HUES64 (cell line): ENCODE results near the gene FHIT.
"Not testable (repeated sequence)": the region's sequence is repeated elsewhere in the genome, so short reads cannot be mapped to it uniquely, and the experiment has no call there.

Experiments used
- H3K27ac ChIP-seq: 2 replicates; pipeline ENCODE4 v1.7.0; 2013; ENCODE audit warnings: low read depth, low read length, inconsistent platforms
- H3K27me3 ChIP-seq: 2 replicates; pipeline ENCODE4 v1.6.1; 2013; ENCODE audit warnings: mild to moderate bottlenecking, low read length; ENCODE audit not compliant: insufficient read depth
- H3K36me3 ChIP-seq: 2 replicates; pipeline ENCODE4 v1.6.1; 2013; ENCODE audit warnings: mild to moderate bottlenecking, low read length; ENCODE audit not compliant: insufficient read depth
- H3K4me1 ChIP-seq: 2 replicates; pipeline ENCODE4 v1.6.1; 2013; ENCODE audit warnings: mild to moderate bottlenecking, low read length, moderate library complexity; ENCODE audit not compliant: insufficient read depth
- H3K4me3 ChIP-seq: 2 replicates; pipeline ENCODE4 v1.5.1; 2013; ENCODE audit warnings: mild to moderate bottlenecking, low read length, moderate library complexity
- H3K9ac ChIP-seq: 2 replicates; pipeline ENCODE4 v1.6.1; 2013; ENCODE audit warnings: mild to moderate bottlenecking, low read depth, low read length
- H3K9me3 ChIP-seq: 2 replicates; pipeline ENCODE4 v1.6.1; 2013; ENCODE audit warnings: low read depth, low read length; ENCODE audit not compliant: insufficient read depth
- WGBS: fragments of 150-250, 120-280 bp; methylation state at CpG from one replicate; pipeline ENCODE4 v1.1.7; 2013; ENCODE audit warnings: missing lambda C conversion rate; 5-methylcytosine and 5-hydroxymethylcytosine counted together

The FHIT gene

DNA sequence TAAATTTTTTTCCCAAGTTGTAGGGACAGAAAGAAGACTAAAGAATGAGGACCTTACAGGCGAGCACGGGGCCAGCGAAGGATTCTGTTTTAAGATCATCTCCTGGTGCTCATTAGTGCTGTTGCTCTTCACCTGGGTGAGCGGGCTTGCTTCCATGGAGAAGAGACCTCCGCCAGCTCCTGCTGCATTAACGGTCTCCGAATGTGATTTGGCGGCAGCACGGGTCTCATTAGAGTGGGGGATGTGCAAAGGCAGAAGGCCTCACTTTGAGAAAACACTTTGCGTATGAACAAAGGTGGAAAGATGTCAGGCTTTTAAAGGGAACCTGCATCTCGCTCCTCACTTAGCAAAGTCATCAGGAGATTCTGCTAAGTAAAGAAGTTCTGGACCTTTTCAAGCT is 1448.0 kb downstream of the FHIT start:
- no peaks in the 10 kb centered on the region for H3K9me3 ChIP-seq
- H3K4me3 ChIP-seq: no peak overlapping the region
- peaks cover 11% of the 10 kb centered on the region; the same call in 1 of the 2 replicates for H3K4me1 ChIP-seq
- no peaks in the 10 kb centered on the region for H3K27me3 ChIP-seq
- WGBS: 58% methylated on average over 11 of the region's 11 CpGs
- no peaks in the 10 kb centered on the region for H3K36me3 ChIP-seq
- no peak overlapping the region; the same call in 1 of the 2 replicates for H3K27ac ChIP-seq
- no peak overlapping the region for H3K9ac ChIP-seq

DNA sequence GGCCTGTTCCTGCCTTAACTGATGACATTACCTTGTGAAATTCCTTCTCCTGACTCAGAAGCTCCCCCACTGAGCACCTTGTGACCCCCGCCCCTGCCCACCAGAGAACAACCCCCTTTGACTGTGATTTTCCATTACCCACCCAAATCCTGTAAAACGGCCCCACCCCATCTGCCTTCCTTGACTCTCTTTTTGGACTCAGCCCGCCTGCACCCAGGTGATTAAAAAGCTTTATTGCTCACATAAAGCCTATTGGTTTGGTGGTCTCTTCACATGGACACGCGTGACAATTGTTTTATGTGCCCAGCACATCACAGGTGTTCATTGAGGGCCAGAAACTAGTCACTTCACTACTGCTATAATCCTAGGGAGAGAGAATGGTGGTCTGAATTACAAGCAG is 1448.8 kb downstream of the FHIT start:
- not testable (repeated sequence) for H3K9ac ChIP-seq, H3K27ac ChIP-seq, H3K9me3 ChIP-seq, H3K36me3 ChIP-seq, H3K27me3 ChIP-seq, H3K4me3 ChIP-seq
- whole genome bisulfite sequencing: 73% methylated on average over 5 of the region's 5 CpGs
- H3K4me1 ChIP-seq: peaks cover 11% of the 10 kb centered on the region; the same call in 1 of the 2 replicates

DNA sequence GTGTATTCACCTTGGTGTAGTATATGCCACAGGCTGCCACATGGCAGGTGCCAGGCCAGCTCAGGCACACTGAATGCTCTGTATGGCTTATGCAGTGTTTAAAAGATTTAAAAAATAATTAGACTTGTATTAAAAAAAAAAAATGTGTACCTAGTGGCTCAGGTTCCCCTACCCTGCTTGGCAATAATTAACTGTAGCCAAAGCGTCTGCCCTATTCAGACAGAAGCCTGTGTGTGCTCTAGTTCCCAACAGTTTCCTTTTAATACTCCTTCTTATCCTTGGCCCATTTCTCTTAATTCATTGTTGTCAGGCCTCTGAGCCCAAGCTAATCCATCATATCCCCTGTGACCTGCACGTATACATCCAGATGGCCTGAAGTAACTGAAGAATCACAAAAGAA is 1449.2 kb downstream of the FHIT start:
- Histone ChIP-seq H3K9me3 (no peaks in the 10 kb centered on the region), H3K27ac (0 out of 2 replicates have a peak overlapping the region, but pooled peaks have one; percentile 30), H3K4me3 (no peak overlapping the region), H3K36me3 (no peaks in the 10 kb centered on the region), H3K27me3 (no peaks in the 10 kb centered on the region), H3K9ac (no peak overlapping the region), H3K4me1 (peaks cover 11% of the 10 kb centered on the region; the same call in 1 of the 2 replicates)
- WGBS: 46% methylated on average over 2 of the region's 2 CpGs

DNA sequence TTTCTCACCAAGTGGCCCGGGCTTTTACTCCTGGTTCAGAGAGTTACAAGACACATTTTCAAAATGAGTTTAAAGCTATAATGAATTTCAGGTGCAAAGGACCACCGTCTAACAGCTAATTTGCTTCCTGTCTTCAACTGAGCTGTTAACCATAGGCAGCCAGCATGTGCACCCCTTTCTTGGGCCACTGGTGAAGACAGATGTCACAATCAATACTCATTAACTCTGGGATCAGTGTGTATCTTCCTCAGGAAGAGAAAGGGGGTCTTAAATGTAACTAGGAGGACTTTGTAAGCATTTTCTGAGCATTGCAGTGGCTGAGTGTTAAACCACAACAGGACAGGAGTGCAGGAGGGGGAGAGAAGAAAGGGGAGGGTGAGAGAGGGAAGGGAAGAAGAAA is 1450.8 kb downstream of the FHIT start:
- H3K36me3 ChIP-seq: no peaks in the 10 kb centered on the region
- H3K9me3 ChIP-seq: no peaks in the 10 kb centered on the region
- no peak overlapping the region for H3K4me3 ChIP-seq
- no peak overlapping the region for H3K27ac ChIP-seq
- WGBS: 86% methylated on average over 2 of the region's 2 CpGs
- H3K9ac ChIP-seq: no peak overlapping the region
- no peaks in the 10 kb centered on the region for H3K27me3 ChIP-seq
- peaks cover 11% of the 10 kb centered on the region; the same call in 1 of the 2 replicates for H3K4me1 ChIP-seq

DNA sequence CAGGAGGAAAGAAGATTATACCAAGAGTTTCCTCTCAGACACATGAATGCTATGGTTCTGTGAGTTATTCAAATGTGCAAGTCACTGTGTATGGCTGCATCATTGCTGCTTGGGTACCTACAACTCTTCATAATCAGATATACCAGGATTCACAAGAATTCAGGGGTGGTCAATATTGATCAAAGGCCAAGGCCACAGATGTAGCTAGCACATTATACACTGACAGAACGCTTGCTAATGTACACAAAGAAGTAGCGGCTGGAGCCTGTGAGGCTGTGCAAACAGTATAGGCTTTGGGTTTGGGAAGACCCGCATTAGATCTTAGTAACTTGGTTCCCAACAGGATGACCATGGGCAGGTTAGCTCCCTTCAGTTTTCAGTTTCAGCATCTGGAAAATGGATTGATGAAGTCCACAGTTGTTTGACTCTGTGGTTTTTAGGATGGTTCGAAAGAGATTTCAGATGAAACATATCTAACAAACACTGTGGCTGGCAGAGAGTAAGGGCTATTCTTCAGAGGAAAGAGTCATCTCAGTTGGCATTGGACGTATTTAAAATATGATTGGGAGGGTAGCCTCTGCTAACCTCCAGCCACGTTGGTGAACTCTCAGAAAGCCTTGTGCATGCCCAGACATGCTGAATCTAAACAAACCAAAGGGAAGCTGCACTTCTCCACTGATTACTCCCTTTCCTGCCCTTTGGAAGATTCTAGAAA is 1452.7 kb downstream of the FHIT start:
- 99% methylated on average over 6 of the region's 6 CpGs for WGBS
- H3K36me3 ChIP-seq: no peaks in the 10 kb centered on the region
- no peaks in the 10 kb centered on the region for H3K27me3 ChIP-seq
- no peaks in the 10 kb centered on the region for H3K9me3 ChIP-seq
- peaks cover 11% of the 10 kb centered on the region; the same call in 1 of the 2 replicates for H3K4me1 ChIP-seq
- no peak overlapping the region for H3K27ac ChIP-seq
- no peak overlapping the region for H3K9ac ChIP-seq
- H3K4me3 ChIP-seq: no peak overlapping the region

DNA sequence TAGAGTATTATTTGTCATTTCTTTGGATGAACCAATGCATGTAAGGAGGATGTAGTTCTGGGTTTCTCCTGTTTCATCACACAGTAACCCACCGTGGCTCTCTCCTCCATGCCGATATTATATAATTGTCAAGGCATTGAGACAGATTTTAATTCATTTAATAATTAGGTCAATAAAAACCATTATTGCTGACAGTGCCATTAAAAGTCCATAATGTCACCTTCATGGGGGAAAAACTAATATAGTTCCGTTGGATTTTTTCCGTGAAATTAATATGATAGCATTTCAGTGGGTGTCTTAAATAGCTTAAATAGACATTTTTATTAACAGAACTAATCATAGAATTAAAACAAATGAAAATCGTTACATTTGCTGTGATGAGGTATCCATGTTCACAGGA is 1453.7 kb downstream of the FHIT start:
- no peaks in the 10 kb centered on the region for H3K9me3 ChIP-seq
- peaks cover 1% of the 10 kb centered on the region; the same call in 1 of the 2 replicates for H3K4me1 ChIP-seq
- no peaks in the 10 kb centered on the region for H3K36me3 ChIP-seq
- no peaks in the 10 kb centered on the region for H3K27me3 ChIP-seq
- 93% methylated on average over 2 of the region's 5 CpGs for WGBS
- no peak overlapping the region for H3K27ac ChIP-seq
- no peak overlapping the region for H3K4me3 ChIP-seq
- H3K9ac ChIP-seq: no peak overlapping the region

DNA sequence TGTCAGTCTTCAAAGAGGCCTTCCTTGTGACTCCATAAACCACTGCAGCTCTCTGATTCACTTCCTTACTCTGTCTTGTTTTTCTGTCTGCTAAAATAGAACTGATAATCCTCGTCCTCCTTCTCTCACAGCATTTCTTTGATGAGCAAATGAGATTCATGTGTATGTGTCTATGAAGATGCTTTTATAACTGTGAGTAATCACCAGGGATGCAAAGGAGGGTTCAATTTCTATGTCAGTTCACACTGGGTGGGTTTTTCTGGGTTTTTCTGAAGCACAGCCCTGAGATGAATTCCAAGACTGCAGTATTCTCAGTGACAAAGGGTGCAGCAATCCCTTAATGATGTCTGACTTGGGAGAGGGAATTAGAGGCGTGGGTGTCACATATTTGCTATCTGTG is 1454.8 kb downstream of the FHIT start:
- H3K9me3 ChIP-seq: no peaks in the 10 kb centered on the region
- H3K36me3 ChIP-seq: no peaks in the 10 kb centered on the region
- H3K27ac ChIP-seq: no peak overlapping the region
- no peak overlapping the region for H3K4me3 ChIP-seq
- no peaks in the 10 kb centered on the region for H3K4me1 ChIP-seq
- no peaks in the 10 kb centered on the region for H3K27me3 ChIP-seq
- 80% methylated on average over 1 of the region's 2 CpGs for WGBS
- H3K9ac ChIP-seq: no peak overlapping the region

DNA sequence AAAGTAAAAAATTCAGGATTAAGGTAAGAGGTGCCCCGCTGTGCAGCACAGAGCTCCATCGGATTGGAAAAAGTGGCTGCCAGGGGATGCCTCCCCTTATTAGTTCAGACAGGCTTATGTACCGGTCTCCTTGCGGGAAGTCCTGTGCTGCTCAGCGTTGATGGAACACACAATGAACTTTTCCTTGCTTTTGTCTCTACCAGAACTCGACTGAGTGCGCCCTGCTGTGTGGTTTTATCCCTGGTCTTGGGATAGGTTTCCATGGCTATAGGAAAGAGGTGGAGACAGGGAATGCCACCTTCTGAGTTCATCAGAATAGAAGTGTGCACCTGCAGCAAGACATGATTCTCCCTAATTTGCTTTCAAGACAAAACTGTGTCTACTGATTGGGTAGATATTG is 1455.5 kb downstream of the FHIT start:
- H3K9me3 ChIP-seq: no peaks in the 10 kb centered on the region
- no peak overlapping the region for H3K4me3 ChIP-seq
- no peaks in the 10 kb centered on the region for H3K27me3 ChIP-seq
- H3K36me3 ChIP-seq: no peaks in the 10 kb centered on the region
- no peaks in the 10 kb centered on the region for H3K4me1 ChIP-seq
- no peak overlapping the region for H3K27ac ChIP-seq
- WGBS: 92% methylated on average over 7 of the region's 7 CpGs
- H3K9ac ChIP-seq: no peak overlapping the region

DNA sequence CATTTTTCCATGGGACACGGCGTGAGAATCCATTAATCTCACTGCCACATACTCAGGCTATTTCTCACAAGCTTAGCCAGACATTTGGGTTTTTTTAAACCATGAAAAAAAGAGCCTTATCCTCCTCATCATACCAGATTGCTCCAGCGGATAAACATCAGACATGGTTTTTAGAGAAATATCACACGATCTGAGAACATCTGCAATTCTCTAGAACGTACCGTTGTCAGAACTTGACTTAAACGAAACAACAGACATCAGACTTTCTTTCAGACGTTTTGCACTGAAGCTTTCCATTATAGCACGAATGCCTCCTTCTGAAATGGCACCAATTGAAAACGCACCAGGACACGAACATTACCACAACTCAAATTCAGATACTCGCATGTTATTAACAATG is 1457.3 kb downstream of the FHIT start:
- 86% methylated on average over 12 of the region's 12 CpGs for WGBS
- Histone ChIP-seq H3K27me3 (no peaks in the 10 kb centered on the region), H3K27ac (no peak overlapping the region), H3K4me3 (no peak overlapping the region), H3K9ac (no peak overlapping the region), H3K36me3 (no peaks in the 10 kb centered on the region), H3K9me3 (no peaks in the 10 kb centered on the region), H3K4me1 (no peaks in the 10 kb centered on the region)

DNA sequence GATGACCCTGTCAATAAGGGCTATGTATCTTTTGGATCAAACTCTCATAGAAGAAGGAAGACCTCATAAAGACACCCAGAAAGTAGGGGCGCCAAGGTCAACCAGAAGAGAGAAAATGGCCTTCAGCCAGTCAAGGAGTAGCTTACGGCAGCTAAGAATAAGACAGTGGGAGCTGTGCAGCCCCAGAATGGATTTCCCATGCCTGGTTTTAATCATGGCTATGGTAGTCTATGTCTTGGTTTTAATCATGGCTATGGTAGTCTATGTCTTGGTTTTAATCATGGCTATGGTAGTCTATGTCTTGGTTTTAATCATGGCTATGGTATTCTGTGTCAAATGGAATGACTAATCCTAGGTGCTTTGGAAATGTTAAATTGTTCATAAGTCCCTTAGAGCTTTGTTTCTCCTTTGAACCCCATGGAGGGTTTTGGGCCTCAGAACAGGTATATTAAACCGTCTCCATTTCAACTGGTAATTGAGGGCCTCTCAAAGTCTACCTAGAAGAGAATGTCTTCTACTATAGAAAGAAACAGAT is 1459.4 kb downstream of the FHIT start:
- 76% methylated on average over 3 of the region's 3 CpGs for WGBS
- Histone ChIP-seq H3K27ac (no peak overlapping the region), H3K36me3 (no peaks in the 10 kb centered on the region), H3K4me3 (no peak overlapping the region), H3K4me1 (no peaks in the 10 kb centered on the region), H3K9ac (no peak overlapping the region), H3K27me3 (no peaks in the 10 kb centered on the region), H3K9me3 (no peaks in the 10 kb centered on the region)

DNA sequence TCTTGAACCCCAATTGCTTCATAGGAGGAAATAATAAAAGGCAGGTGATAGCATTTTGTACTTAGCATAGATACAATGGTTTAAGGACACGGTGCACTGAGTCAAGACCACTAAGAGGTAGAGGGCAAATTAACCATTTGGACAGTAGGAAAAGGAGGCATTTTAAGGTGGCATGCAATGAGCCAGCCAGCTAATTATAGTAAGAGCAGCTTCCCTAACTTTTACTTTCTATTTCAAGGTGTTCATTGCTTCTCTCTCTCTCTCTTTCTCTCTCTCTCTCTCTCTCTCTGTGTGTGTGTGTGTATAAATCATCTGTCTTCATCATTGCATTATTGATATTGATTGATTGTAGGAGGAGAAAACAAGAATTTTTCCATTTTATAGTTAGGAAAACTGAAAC is 1461.0 kb downstream of the FHIT start:
- Histone ChIP-seq H3K9me3 (no peaks in the 10 kb centered on the region), H3K4me1 (no peaks in the 10 kb centered on the region), H3K36me3 (no peaks in the 10 kb centered on the region), H3K4me3 (no peak overlapping the region), H3K27me3 (no peaks in the 10 kb centered on the region), H3K27ac (no peak overlapping the region), H3K9ac (no peak overlapping the region)
- 94% methylated on average over 1 of the region's 1 CpG for WGBS
